Transverse colon (tissue), 4 donors: Measurements from ENCODE around the gene PMVK. TPM values are rescaled to one million over a fixed set of nuclear protein-coding genes. Genes with fewer than 3 reads are reported as not detected.

Source experiments
- DNase-seq: peaks from one replicate; pipeline ENCODE4 v3.0.0-alpha.2; 2019
- H3K27ac ChIP-seq, 4 donors: fragments of 200-600 bp; sonication (generic); 2 replicates each; pipeline ENCODE4 v1.5.1; 2016 to 2018; ENCODE audit warnings: inconsistent platforms in 4 of 4
- H3K27me3 ChIP-seq: fragments of 200-600 bp; sonication (generic); 2 replicates; pipeline ENCODE4 v1.5.1; 2017; ENCODE audit warnings: inconsistent platforms
- H3K36me3 ChIP-seq, 4 donors: fragments of 200-600 bp; sonication (generic); 2 replicates each; pipeline ENCODE4 v1.5.1; 2017 to 2019; ENCODE audit warnings: inconsistent platforms in 4 of 4
- H3K4me1 ChIP-seq, 4 donors: fragments of 200-600 bp; sonication (generic); 2 replicates each; pipeline ENCODE4 v1.5.1; 2017 to 2020; ENCODE audit warnings: inconsistent platforms in 4 of 4
- H3K4me3 ChIP-seq, 4 donors: fragments of 200-600 bp; sonication (generic); 1 replicate in 1 of 4; 2 replicates in 3 of 4; pipeline versions ENCODE4 v1.5.1 to v1.6.1; 2017 to 2019; ENCODE audit warnings: inconsistent platforms in 4 of 4
- H3K9me3 ChIP-seq, 2 donors: fragments of 200-600 bp; sonication (generic); 2 replicates each; pipeline ENCODE4 v1.5.1; 2017 to 2019; ENCODE audit warnings: inconsistent platforms in 2 of 2
- EP300 ChIP-seq: sonication (generic); formaldehyde crosslinking; IDR thresholded peaks from one replicate; pipeline ENCODE4 v1.6.1; 2017; ENCODE audit warnings: antibody characterized with exemption, low read depth
- POLR2A ChIP-seq: fragments of 450-650 bp; IDR thresholded peaks from one replicate; pipeline ENCODE4 v1.6.1; 2016; ENCODE audit warnings: antibody characterized with exemption, mild to moderate bottlenecking, moderate library complexity
- POLR2AphosphoS5 ChIP-seq, 3 donors: sonication (generic); formaldehyde crosslinking; IDR thresholded peaks; one replicate each; pipeline ENCODE4 v1.6.1; 2016; ENCODE audit warnings: antibody characterized with exemption in 3 of 3
- WGBS, 2 donors: methylation state at CpG; one replicate each; pipeline ENCODE4 v1.1.5; 2018; ENCODE audit warnings: low coverage in 1 of 2; 5-methylcytosine and 5-hydroxymethylcytosine counted together
- in situ Hi-C, 4 donors: fragments of 200-750 bp; cut with MboI; loops; one replicate each; pipeline versions ENCODE4 v1.15.0 to v1.15.1; 2017; ENCODE audit warnings: low sequenced_read_pairs in 3 of 4, low pct_ligation_motif_present in 1 of 4, low pct_unique_long_range_greater_than_20kb in 1 of 4
- intact Hi-C: fragments of 100-400 bp; cut with DNase I; formaldehyde crosslinking; loops from one replicate; pipeline ENCODE4 v1.15.1; 2023; ENCODE audit warnings: low total_unique reads
- total RNA-seq, 4 donors: library from RNA; depleted of rRNA; stranded (reverse); fragments of >200 nt; gene quantifications; one replicate each; pipeline ENCODE4 v1.1.0, GENCODE V29; 2016
- TF ChIP-seq, protein P1 (sequence below), 5 experiments: fragments of 200-600 bp in 3 of 5; fragments of 450-650 bp in 2 of 5; sonication (generic) in 3 of 5; IDR thresholded peaks; 1 replicate in 2 of 5; 2 replicates in 3 of 5; pipeline ENCODE4 v1.5.1; 2016 to 2017; ENCODE audit warnings: antibody characterized with exemption in 5 of 5, inconsistent platforms in 3 of 5, mild to moderate bottlenecking in 2 of 5, moderate library complexity in 1 of 5

The PMVK gene
- total RNA-seq, 4 donors from 2014 or later: 6.0 to 19.9 (median 13.1) TPM

DNA sequence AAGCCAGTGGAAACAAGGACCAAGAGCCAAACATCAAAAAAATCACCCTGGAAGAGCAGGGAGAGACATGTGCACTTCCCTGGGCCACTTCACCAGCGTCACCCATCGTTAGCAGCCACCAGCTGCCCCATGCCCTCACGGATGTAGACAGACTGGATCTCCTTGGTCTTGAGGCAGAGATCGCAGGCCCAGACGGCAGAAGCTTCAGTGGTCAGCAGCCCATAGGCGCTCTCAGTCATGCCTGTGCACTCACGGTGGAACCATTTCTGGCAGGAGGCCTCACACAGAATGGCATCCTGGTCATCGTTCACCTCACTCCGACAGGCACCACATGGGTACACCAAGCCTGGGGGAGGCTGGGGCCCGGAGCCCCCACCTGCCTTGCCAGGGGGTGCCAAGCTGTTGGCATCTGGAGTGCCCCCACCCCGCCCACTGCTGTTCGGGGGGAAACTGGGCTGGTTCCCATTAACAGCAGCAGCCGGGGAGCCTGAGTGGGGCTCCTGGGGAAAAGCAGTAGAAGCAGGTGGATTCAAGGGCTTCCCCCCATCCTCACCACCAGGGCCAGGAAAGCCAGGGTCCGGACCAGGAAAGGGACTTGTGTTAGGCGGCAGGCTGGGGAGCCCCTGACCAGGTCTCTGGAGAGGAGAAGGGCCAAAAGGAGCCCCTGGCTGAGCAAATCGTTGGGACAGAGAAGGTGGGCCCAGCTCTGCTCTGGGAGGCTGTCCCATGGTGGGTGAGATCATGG, 22.3 kb upstream of the PMVK start:
- DNase-seq: no peak
- Histone ChIP-seq H3K4me3 (no peak overlapping the region), H3K36me3 (peaks cover 0 to 13% (median 0%) of the 10 kb centered on the region in 4 donors), H3K27me3 (no peaks in the 10 kb centered on the region), H3K9me3 (no peaks in the 10 kb centered on the region), H3K27ac (no peak overlapping the region), H3K4me1 (peaks cover 16 to 64% (median 51%) of the 10 kb centered on the region in 4 donors)
- in situ Hi-C loops: loop anchor here in 3 of 4 donors (25.0 kb wide), 1 partner anchor 103 kb away; the partner anchor contains the start of genes ADAM15 (in 3 of the 3) and EFNA4 (in 3 of the 3)
- intact Hi-C loops: no loop called here
- WGBS, 2 donors: 87% methylated on average over 13 of the region's 16 CpGs; no CpG with 5 or more reads in 1 of the 2 donors
- TF ChIP-seq, protein P1, sequence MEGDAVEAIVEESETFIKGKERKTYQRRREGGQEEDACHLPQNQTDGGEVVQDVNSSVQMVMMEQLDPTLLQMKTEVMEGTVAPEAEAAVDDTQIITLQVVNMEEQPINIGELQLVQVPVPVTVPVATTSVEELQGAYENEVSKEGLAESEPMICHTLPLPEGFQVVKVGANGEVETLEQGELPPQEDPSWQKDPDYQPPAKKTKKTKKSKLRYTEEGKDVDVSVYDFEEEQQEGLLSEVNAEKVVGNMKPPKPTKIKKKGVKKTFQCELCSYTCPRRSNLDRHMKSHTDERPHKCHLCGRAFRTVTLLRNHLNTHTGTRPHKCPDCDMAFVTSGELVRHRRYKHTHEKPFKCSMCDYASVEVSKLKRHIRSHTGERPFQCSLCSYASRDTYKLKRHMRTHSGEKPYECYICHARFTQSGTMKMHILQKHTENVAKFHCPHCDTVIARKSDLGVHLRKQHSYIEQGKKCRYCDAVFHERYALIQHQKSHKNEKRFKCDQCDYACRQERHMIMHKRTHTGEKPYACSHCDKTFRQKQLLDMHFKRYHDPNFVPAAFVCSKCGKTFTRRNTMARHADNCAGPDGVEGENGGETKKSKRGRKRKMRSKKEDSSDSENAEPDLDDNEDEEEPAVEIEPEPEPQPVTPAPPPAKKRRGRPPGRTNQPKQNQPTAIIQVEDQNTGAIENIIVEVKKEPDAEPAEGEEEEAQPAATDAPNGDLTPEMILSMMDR (IDR thresholded peaks at IDR 0.05): no peak
- no peak for TF ChIP-seq EP300
- TF ChIP-seq POLR2AphosphoS5 (IDR thresholded peaks at IDR 0.05): no peak
- TF ChIP-seq POLR2A: no peak

DNA sequence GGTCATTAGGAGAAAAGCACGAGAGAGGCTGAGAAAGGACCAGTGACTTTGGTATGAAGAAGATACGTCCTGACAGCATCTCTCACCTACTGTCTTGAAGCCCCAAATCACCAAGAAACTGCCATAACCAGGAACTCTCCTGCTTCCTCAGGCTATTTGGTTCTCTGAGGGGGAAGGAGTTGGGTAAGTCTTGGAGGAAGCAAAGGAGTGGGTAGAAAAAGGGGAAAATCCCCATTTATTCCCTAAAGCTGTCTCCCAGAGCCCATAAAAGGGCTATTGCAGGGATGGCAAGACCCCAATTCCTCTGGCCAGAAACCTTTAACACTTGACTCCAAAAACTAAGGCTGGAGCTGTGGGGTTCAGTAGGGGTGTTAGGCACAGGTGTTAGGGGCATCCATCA, 21.5 kb upstream of the PMVK start:
- 82 to 85% methylated on average over 2 of the region's 2 CpGs for WGBS, 2 donors
- no peak for TF ChIP-seq POLR2A
- intact Hi-C loops (no loop called here), in situ Hi-C loops (loop anchor here in 3 of 4 donors (25.0 kb wide), 1 partner anchor 104 kb away; the partner anchor contains the start of genes ADAM15 (in 3 of the 3) and EFNA4 (in 3 of the 3))
- Histone ChIP-seq H3K27me3 (no peaks in the 10 kb centered on the region), H3K36me3 (peaks cover 0 to 10% (median 0%) of the 10 kb centered on the region in 4 donors), H3K27ac (peak overlapping the region in 1 of 4 donors; percentile 94), H3K4me1 (peaks cover 24 to 65% (median 56%) of the 10 kb centered on the region in 4 donors), H3K9me3 (no peaks in the 10 kb centered on the region), H3K4me3 (no peak overlapping the region)
- DNase-seq: no peak

- H3K4me1 ChIP-seq: peaks cover 24 to 65% (median 50%) of the 10 kb centered on the region in 4 donors
- H3K27ac ChIP-seq: peak overlapping the region; percentile 84 to 94 (median 92)
- no peaks in the 10 kb centered on the region for H3K27me3 ChIP-seq
- TF ChIP-seq EP300 (no peak), POLR2AphosphoS5 (IDR thresholded peaks at IDR 0.05) (no peak), POLR2A (no peak)
- TF ChIP-seq, protein P1 (IDR thresholded peaks at IDR 0.05): no peak
- H3K9me3 ChIP-seq: no peaks in the 10 kb centered on the region
- in situ Hi-C loops: loop anchor here in 3 of 4 donors (25.0 kb wide), 1 partner anchor 105 kb away; the partner anchor contains the start of genes ADAM15 (in 3 of the 3) and EFNA4 (in 3 of the 3)
- intact Hi-C loops: no loop called here
- H3K36me3 ChIP-seq: peaks cover 0 to 7% (median 0%) of the 10 kb centered on the region in 4 donors
- 57 to 60% methylated on average over 1 to 9 of the region's 9 CpGs for WGBS, 2 donors
- no peak for DNase-seq
- no peak overlapping the region for H3K4me3 ChIP-seq
Observed at GRCh38 chr1:154957091-154957657, 20.7 kb upstream of the PMVK start.

- peaks cover 24 to 68% (median 49%) of the 10 kb centered on the region in 4 donors for H3K4me1 ChIP-seq
- 9% methylated on average over 6 of the region's 6 CpGs; no CpG with 5 or more reads in 1 of the 2 donors for WGBS, 2 donors
- TF ChIP-seq EP300 (no peak), POLR2AphosphoS5 (IDR thresholded peaks at IDR 0.05) (no peak), POLR2A (no peak)
- TF ChIP-seq, protein P1 (IDR thresholded peaks at IDR 0.05): no peak
- H3K4me3 ChIP-seq: peak overlapping the region; percentile 5 to 71 (median 52)
- in situ Hi-C loops: loop anchor here in 3 of 4 donors (25.0 kb wide), 1 partner anchor 106 kb away; the partner anchor contains the start of genes ADAM15 (in 3 of the 3) and EFNA4 (in 3 of the 3)
- DNase-seq: no peak
- H3K27ac ChIP-seq: peak overlapping the region; percentile 84 to 94 (median 92)
- H3K9me3 ChIP-seq: no peaks in the 10 kb centered on the region
- intact Hi-C loops: no loop called here
- peaks cover 0 to 7% (median 0%) of the 10 kb centered on the region in 4 donors for H3K36me3 ChIP-seq
- no peaks in the 10 kb centered on the region for H3K27me3 ChIP-seq
Observed at GRCh38 chr1:154956544-154956941, 20.0 kb upstream of the PMVK start.
